CD14-positive monocyte (primary cell): ENCODE data around the gene UPB1. TPM values are rescaled to one million over a fixed set of nuclear protein-coding genes. Genes with fewer than 3 reads are reported as not detected.
A peak's percentile ranks its signal among the peaks of the same experiment; 100 is the strongest.

Experiments used
- DNase-seq, 3 donors: peaks; one replicate each; pipeline ENCODE4 v3.0.0-alpha.2; 2011 to 2022
- H2AFZ ChIP-seq: 2 replicates; pipeline ENCODE4 v1.6.0; 2012; ENCODE audit warnings: mild to moderate bottlenecking, low read depth, low read length, inconsistent platforms; ENCODE audit not compliant: insufficient read depth, poor library complexity, severe bottlenecking
- H3K27ac ChIP-seq, 2 donors: 1 replicate in 1 of 2; 2 replicates in 1 of 2; pipeline ENCODE4 v1.5.1; 2012 to 2013; ENCODE audit warnings: low read length in 2 of 2, control low read depth in 1 of 2, inconsistent platforms in 1 of 2, low read depth in 1 of 2, mild to moderate bottlenecking in 1 of 2
- H3K27me3 ChIP-seq, 2 donors: one replicate each; pipeline versions ENCODE4 v1.6.0 to v1.6.1; 2011 to 2013; ENCODE audit warnings: low read length in 2 of 2; ENCODE audit not compliant: control insufficient read depth in 2 of 2, insufficient read depth in 2 of 2
- H3K36me3 ChIP-seq, 2 donors: replicated peaks in 1 of 2; 1 replicate in 1 of 2; 2 replicates in 1 of 2; pipeline versions ENCODE4 v1.5.1 to v1.6.1; 2012 to 2013; ENCODE audit warnings: low read length in 2 of 2, control low read depth in 1 of 2, inconsistent platforms in 1 of 2, mild to moderate bottlenecking in 1 of 2; ENCODE audit not compliant: insufficient read depth in 2 of 2, control insufficient read depth in 1 of 2
- H3K4me1 ChIP-seq, 2 donors: 1 replicate in 1 of 2; 2 replicates in 1 of 2; pipeline versions ENCODE4 v1.5.1 to v1.6.1; 2012 to 2013; ENCODE audit warnings: low read length in 2 of 2, control low read depth in 1 of 2, inconsistent platforms in 1 of 2, mild to moderate bottlenecking in 1 of 2, moderate library complexity in 1 of 2; ENCODE audit not compliant: insufficient read depth in 2 of 2, control insufficient read depth in 1 of 2
- H3K4me2 ChIP-seq: replicated peaks from 2 replicates; pipeline ENCODE3; 2012; ENCODE audit warnings: low read length, moderate library complexity, mild to moderate bottlenecking; ENCODE audit not compliant: poor library complexity, severe bottlenecking; ENCODE audit errors: extremely low read depth
- H3K4me3 ChIP-seq, 3 experiments: fragments of 200-600 bp in 1 of 3; sonication (generic) in 1 of 3; replicated peaks in 1 of 3; 1 replicate in 2 of 3; 2 replicates in 1 of 3; pipeline ENCODE4 v1.5.1; 2011 to 2013; ENCODE audit warnings: low read length in 3 of 3, mild to moderate bottlenecking in 3 of 3, control low read depth in 2 of 3, low read depth in 2 of 3, inconsistent platforms in 1 of 3, moderate library complexity in 1 of 3
- H3K79me2 ChIP-seq: 2 replicates; pipeline ENCODE4 v1.6.0; 2012; ENCODE audit warnings: mild to moderate bottlenecking, control low read depth, inconsistent platforms, low read length, moderate library complexity; ENCODE audit not compliant: insufficient read depth
- H3K9ac ChIP-seq: 2 replicates; pipeline ENCODE4 v1.6.0; 2017; ENCODE audit warnings: low read length, mild to moderate bottlenecking; ENCODE audit not compliant: insufficient read depth, poor library complexity, severe bottlenecking
- H3K9me3 ChIP-seq, 2 donors: replicated peaks in 1 of 2; 1 replicate in 1 of 2; 2 replicates in 1 of 2; pipeline versions ENCODE4 v1.5.1 to v1.6.1; 2012 to 2013; ENCODE audit warnings: low read length in 2 of 2, control low read depth in 1 of 2; ENCODE audit not compliant: control insufficient read depth in 1 of 2, insufficient read depth in 1 of 2
- H4K20me1 ChIP-seq: 2 replicates; pipeline ENCODE4 v1.6.0; 2012; ENCODE audit warnings: mild to moderate bottlenecking, low read length, control low read depth, moderate library complexity; ENCODE audit not compliant: insufficient read depth
- H3K27ac Mint-ChIP-seq, 7 donors: one replicate each; pipeline ENCODE4 v1.8.0; 2020; ENCODE audit warnings: mild to moderate bottlenecking in 7 of 7, mixed read lengths in 7 of 7, moderate library complexity in 6 of 7, inconsistent platforms in 2 of 7
- H3K27me3 Mint-ChIP-seq, 3 donors: one replicate each; pipeline ENCODE4 v1.8.0; 2021 to 2022; ENCODE audit warnings: low read depth in 3 of 3, mild to moderate bottlenecking in 3 of 3, mixed read lengths in 3 of 3, moderate library complexity in 3 of 3, inconsistent platforms in 1 of 3
- H3K36me3 Mint-ChIP-seq, 2 donors: one replicate each; pipeline ENCODE4 v1.8.0; 2020; ENCODE audit warnings: mixed read lengths in 2 of 2, inconsistent platforms in 1 of 2, mild to moderate bottlenecking in 1 of 2
- H3K4me1 Mint-ChIP-seq: one replicate; pipeline ENCODE4 v1.8.0; 2020; ENCODE audit warnings: mild to moderate bottlenecking, mixed read lengths
- H3K4me3 Mint-ChIP-seq, 2 donors: one replicate each; pipeline ENCODE4 v1.8.0; 2020; ENCODE audit warnings: mild to moderate bottlenecking in 2 of 2, mixed read lengths in 2 of 2, moderate library complexity in 1 of 2
- H3K9me3 Mint-ChIP-seq, 7 donors: one replicate each; pipeline ENCODE4 v1.8.0; 2020 to 2022; ENCODE audit warnings: mixed read lengths in 7 of 7, mild to moderate bottlenecking in 6 of 7, moderate library complexity in 6 of 7, inconsistent platforms in 2 of 7
- WGBS: methylation state at CpG from one replicate; pipeline ENCODE4 v1.1.5; 2013; ENCODE audit warnings: missing lambda C conversion rate; ENCODE audit not compliant: insufficient coverage; 5-methylcytosine and 5-hydroxymethylcytosine counted together
- intact Hi-C, 2 donors: fragments of 100-400 bp; cut with micrococcal nuclease; formaldehyde crosslinking; loops; one replicate each; pipeline versions ENCODE4 v1.15.0 to v1.15.1; 2023
- polyA plus RNA-seq, 3 donors: library from polyadenylated mRNA; depleted of rRNA in 1 of 3; unstranded in 2 of 3; stranded (reverse) in 1 of 3; fragments of 300-500 nt in 2 of 3; fragments of >200 nt in 1 of 3; fragmentation: Illumina TruSeq in 2 of 3; gene quantifications; 1 replicate in 2 of 3; 2 replicates in 1 of 3; pipeline ENCODE4 v1.2.3, GENCODE V29; 2012 to 2021
- TF ChIP-seq, protein P1 (sequence below): fragments of 200-600 bp; IDR thresholded peaks from one replicate; pipeline ENCODE4 v1.8.0; 2022; ENCODE audit warnings: antibody characterized with exemption, mild to moderate bottlenecking

Gene UPB1
- polyA plus RNA-seq, 3 donors = 0.13 to 0.17 TPM; not detected in 1

DNA sequence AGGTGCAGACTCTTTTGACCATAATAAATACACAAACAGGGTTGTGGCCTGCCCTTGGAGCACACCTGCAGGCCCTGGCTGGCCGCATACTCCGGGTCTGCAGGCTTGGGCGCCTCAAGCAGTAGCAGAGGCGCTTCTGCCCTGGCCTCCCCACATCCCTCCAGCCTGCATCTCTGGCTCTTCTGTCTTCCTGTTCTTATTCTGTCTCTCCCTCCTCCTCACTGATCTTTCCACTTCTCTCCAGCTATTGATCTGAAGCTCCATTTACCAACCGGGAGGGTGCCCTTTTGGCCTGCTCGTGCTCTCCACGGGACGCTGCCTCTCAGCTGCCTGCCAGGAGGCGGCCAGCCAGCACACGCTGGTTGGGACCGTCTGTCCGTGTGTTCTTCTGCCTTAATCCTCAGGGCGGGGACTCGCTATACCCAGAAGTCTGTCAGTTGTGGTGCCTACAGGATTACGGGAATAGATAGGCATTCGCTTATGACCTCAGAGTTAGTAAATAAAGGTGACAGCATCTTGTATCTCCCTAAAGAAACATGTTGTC is 5.2 kb downstream of the UPB1 start:
- peaks cover 2 to 10% of the 10 kb centered on the region in 2 donors for H3K36me3 Mint-ChIP-seq

DNA sequence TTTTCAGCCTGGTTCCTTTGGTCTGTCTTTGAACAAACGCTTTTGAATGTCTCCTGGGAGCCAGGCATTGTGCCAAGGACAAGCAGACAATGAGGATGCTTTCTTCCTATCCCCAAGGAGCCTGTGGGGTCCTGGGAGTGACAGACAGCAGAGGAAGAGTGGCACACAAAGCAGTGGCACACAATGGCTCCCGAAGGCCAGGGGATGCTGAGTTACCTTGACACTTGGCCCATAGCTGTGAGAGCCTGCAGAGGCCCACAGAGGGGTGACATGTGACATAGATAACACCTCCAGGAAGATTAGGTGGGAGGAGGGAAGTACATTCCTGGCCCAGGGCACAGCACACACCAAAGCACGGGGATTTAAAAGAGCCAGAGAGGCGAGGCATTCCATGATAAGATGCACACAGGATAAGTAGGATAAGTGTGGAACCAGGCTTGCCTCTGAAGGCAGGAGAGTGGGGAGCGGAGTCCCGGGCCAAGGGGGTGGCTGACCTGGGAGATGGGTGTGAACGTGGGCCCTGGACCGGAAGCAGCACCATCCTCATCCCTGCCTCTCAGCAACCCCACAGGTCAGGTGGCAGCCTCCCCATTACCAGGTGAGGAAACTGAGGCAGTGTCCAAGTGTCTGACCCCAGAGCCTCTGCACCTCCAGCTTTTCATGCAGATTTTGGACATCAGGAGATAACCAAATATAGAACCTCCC is 6.3 kb downstream of the UPB1 start:
- 100% methylated on average over 3 of the region's 8 CpGs for WGBS
- no peaks in the 10 kb centered on the region for H3K79me2 ChIP-seq
- intact Hi-C loops = loop anchor here (2.0 to 5.0 kb wide), 4 partner anchors 34 to 79 kb away; no protein-coding TSS in a partner anchor
- H3K27ac ChIP-seq = no peak overlapping the region
- Mint-ChIP-seq H3K27me3 (peaks cover 5 to 6% (median 5%) of the 10 kb centered on the region in 3 donors), H3K4me1 (peaks cover 68% of the 10 kb centered on the region), H3K4me3 (no peak overlapping the region), H3K36me3 (peaks cover 3 to 10% of the 10 kb centered on the region in 2 donors), H3K27ac (peak overlapping the region in 2 of 7 donors; percentile 46 to 79), H3K9me3 (peaks cover 0 to 2% (median 0%) of the 10 kb centered on the region in 7 donors)
- no peak for DNase-seq
- no peak overlapping the region for H3K4me3 ChIP-seq
- H3K4me2 ChIP-seq = no peak overlapping the region
- H2AFZ ChIP-seq = no peak overlapping the region
- H3K9me3 ChIP-seq = no peaks in the 10 kb centered on the region
- H3K9ac ChIP-seq = no peak overlapping the region
- H3K27me3 ChIP-seq = no peaks in the 10 kb centered on the region
- H3K4me1 ChIP-seq = peaks cover 58 to 60% of the 10 kb centered on the region in 2 donors
- no peaks in the 10 kb centered on the region for H3K36me3 ChIP-seq
- H4K20me1 ChIP-seq = no peaks in the 10 kb centered on the region
- TF ChIP-seq, protein P1, sequence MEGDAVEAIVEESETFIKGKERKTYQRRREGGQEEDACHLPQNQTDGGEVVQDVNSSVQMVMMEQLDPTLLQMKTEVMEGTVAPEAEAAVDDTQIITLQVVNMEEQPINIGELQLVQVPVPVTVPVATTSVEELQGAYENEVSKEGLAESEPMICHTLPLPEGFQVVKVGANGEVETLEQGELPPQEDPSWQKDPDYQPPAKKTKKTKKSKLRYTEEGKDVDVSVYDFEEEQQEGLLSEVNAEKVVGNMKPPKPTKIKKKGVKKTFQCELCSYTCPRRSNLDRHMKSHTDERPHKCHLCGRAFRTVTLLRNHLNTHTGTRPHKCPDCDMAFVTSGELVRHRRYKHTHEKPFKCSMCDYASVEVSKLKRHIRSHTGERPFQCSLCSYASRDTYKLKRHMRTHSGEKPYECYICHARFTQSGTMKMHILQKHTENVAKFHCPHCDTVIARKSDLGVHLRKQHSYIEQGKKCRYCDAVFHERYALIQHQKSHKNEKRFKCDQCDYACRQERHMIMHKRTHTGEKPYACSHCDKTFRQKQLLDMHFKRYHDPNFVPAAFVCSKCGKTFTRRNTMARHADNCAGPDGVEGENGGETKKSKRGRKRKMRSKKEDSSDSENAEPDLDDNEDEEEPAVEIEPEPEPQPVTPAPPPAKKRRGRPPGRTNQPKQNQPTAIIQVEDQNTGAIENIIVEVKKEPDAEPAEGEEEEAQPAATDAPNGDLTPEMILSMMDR = no peak

More for the DNA sequence above, 5.2 kb downstream of the UPB1 start:
- Mint-ChIP-seq H3K9me3 (peaks cover 0 to 4% (median 2%) of the 10 kb centered on the region in 7 donors), H3K4me1 (peaks cover 58% of the 10 kb centered on the region), H3K27me3 (peaks cover 11 to 12% (median 12%) of the 10 kb centered on the region in 3 donors), H3K4me3 (no peak overlapping the region), H3K27ac (peak overlapping the region in 2 of 7 donors; percentile 13 to 57)
- no peak overlapping the region for H3K4me2 ChIP-seq
- no peaks in the 10 kb centered on the region for H4K20me1 ChIP-seq
- H3K36me3 ChIP-seq = no peaks in the 10 kb centered on the region
- peaks cover 0 to 3% of the 10 kb centered on the region in 2 donors for H3K27me3 ChIP-seq
- peaks cover 47 to 49% of the 10 kb centered on the region in 2 donors for H3K4me1 ChIP-seq
- no peak overlapping the region for H3K9ac ChIP-seq
- H3K9me3 ChIP-seq = peaks cover 0 to under 1% of the 10 kb centered on the region in 2 donors
- H2AFZ ChIP-seq = no peak overlapping the region
- no peak overlapping the region for H3K4me3 ChIP-seq
- H3K27ac ChIP-seq = no peak overlapping the region
- WGBS = 96% methylated on average over 11 of the region's 16 CpGs
- H3K79me2 ChIP-seq = no peaks in the 10 kb centered on the region
- TF ChIP-seq, protein P1 = no peak
- intact Hi-C loops = loop anchor here (5.0 kb wide), 2 partner anchors 33 to 78 kb away; no protein-coding TSS in a partner anchor
- DNase-seq = no peak
